DND-41 (cell line): ENCODE measurements around the gene HBG2.

Source experiments
- ATAC-seq: fragments of 200-7000 bp; cut with Tn5 transposase; 3 replicates; pipeline ENCODE4 v1.9.1; 2021; ENCODE audit warnings: low read depth; ENCODE audit not compliant: insufficient read depth
- DNase-seq: peaks from one replicate; pipeline ENCODE4 v3.0.0-alpha.2; 2020
- H2AFZ ChIP-seq: 2 replicates; pipeline ENCODE4 v1.6.0; 2012; ENCODE audit warnings: low read depth, low read length
- H3K27ac ChIP-seq: 2 replicates; pipeline ENCODE4 v1.5.1; 2012; ENCODE audit warnings: low read length, inconsistent platforms
- H3K27me3 ChIP-seq: fragments of 200-600 bp; sonication (generic); 2 replicates; pipeline ENCODE4 v1.6.0; 2012; ENCODE audit warnings: low read length, mild to moderate bottlenecking, inconsistent platforms; ENCODE audit not compliant: insufficient read depth, poor library complexity
- H3K36me3 ChIP-seq: 2 replicates; pipeline ENCODE4 v1.5.1; 2012; ENCODE audit warnings: low read length, inconsistent platforms; ENCODE audit not compliant: insufficient read depth
- H3K4me1 ChIP-seq: 2 replicates; pipeline ENCODE4 v1.5.1; 2012; ENCODE audit warnings: mild to moderate bottlenecking, low read length; ENCODE audit not compliant: insufficient read depth
- H3K4me2 ChIP-seq: 2 replicates; pipeline ENCODE4 v1.6.0; 2012; ENCODE audit warnings: mild to moderate bottlenecking, moderate library complexity, low read length, inconsistent platforms; ENCODE audit not compliant: insufficient read depth
- H3K4me3 ChIP-seq, 2 experiments: fragments of 200-600 bp in 1 of 2; shearing (Covaris generic) in 1 of 2; 2 replicates each; pipeline ENCODE4 v1.5.1; 2012 to 2016; ENCODE audit warnings: inconsistent platforms in 2 of 2, low read length in 2 of 2, mild to moderate bottlenecking in 2 of 2, low read depth in 1 of 2, moderate library complexity in 1 of 2
- H3K79me2 ChIP-seq: 2 replicates; pipeline ENCODE4 v1.6.0; 2012; ENCODE audit warnings: low read length, inconsistent platforms; ENCODE audit not compliant: insufficient read depth
- H3K9ac ChIP-seq: 2 replicates; pipeline ENCODE4 v1.6.0; 2012; ENCODE audit warnings: low read depth, mild to moderate bottlenecking, inconsistent platforms, low read length, moderate library complexity
- H3K9me3 ChIP-seq: 2 replicates; pipeline ENCODE4 v1.5.1; 2012; ENCODE audit warnings: low read length, moderate library complexity, mild to moderate bottlenecking, inconsistent platforms; ENCODE audit not compliant: insufficient read depth, severe bottlenecking
- H4K20me1 ChIP-seq: 2 replicates; pipeline ENCODE4 v1.6.0; 2012; ENCODE audit warnings: low read length; ENCODE audit not compliant: insufficient read depth
- EZH2 ChIP-seq: IDR thresholded peaks from 3 replicates; pipeline ENCODE4 v1.6.1; 2012; ENCODE audit warnings: borderline replicate concordance, low read depth, mild to moderate bottlenecking, moderate library complexity, low read length, inconsistent platforms; ENCODE audit not compliant: severe bottlenecking
- TF ChIP-seq, protein P1 (sequence below): IDR thresholded peaks from 2 replicates; pipeline ENCODE4 v1.5.1; 2012; ENCODE audit warnings: borderline replicate concordance, low read length, moderate library complexity, mild to moderate bottlenecking; ENCODE audit not compliant: poor library complexity, severe bottlenecking; ENCODE audit errors: extremely low read depth

Gene HBG2

DNA sequence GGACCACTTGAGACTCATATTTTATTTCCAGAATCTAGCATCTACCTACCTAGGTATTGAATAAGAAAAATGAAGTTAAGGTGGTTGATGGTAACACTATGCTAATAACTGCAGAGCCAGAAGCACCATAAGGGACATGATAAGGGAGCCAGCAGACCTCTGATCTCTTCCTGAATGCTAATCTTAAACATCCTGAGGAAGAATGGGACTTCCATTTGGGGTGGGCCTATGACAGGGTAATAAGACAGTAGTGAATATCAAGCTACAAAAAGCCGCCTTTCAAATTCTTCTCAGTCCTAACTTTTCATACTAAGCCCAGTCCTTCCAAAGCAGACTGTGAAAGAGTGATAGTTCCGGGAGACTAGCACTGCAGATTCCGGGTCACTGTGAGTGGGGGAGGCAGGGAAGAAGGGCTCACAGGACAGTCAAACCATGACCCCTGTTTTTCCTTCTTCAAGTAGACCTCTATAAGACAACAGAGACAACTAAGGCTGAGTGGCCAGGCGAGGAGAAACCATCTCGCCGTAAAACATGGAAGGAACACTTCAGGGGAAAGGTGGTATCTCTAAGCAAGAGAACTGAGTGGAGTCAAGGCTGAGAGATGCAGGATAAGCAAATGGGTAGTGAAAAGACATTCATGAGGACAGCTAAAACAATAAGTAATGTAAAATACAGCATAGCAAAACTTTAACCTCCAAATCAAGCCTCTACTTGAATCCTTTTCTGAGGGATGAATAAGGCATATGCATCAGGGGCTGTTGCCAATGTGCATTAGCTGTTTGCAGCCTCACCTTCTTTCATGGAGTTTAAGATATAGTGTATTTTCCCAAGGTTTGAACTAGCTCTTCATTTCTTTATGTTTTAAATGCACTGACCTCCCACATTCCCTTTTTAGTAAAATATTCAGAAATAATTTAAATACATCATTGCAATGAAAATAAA lies 29.8 kb downstream of the HBG2 start:
- DNase-seq (no peak), ATAC-seq (no peak)
- no peaks in the 10 kb centered on the region for H3K4me1 ChIP-seq
- H2AFZ ChIP-seq: no peak overlapping the region
- peaks cover 3% of the 10 kb centered on the region for H3K27me3 ChIP-seq
- TF ChIP-seq, protein P1, sequence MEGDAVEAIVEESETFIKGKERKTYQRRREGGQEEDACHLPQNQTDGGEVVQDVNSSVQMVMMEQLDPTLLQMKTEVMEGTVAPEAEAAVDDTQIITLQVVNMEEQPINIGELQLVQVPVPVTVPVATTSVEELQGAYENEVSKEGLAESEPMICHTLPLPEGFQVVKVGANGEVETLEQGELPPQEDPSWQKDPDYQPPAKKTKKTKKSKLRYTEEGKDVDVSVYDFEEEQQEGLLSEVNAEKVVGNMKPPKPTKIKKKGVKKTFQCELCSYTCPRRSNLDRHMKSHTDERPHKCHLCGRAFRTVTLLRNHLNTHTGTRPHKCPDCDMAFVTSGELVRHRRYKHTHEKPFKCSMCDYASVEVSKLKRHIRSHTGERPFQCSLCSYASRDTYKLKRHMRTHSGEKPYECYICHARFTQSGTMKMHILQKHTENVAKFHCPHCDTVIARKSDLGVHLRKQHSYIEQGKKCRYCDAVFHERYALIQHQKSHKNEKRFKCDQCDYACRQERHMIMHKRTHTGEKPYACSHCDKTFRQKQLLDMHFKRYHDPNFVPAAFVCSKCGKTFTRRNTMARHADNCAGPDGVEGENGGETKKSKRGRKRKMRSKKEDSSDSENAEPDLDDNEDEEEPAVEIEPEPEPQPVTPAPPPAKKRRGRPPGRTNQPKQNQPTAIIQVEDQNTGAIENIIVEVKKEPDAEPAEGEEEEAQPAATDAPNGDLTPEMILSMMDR: no peak
- TF ChIP-seq EZH2: no peak
- H3K4me3 ChIP-seq: no peak overlapping the region
- no peaks in the 10 kb centered on the region for H3K9me3 ChIP-seq
- no peaks in the 10 kb centered on the region for H4K20me1 ChIP-seq
- no peaks in the 10 kb centered on the region for H3K36me3 ChIP-seq
- H3K79me2 ChIP-seq: no peaks in the 10 kb centered on the region
- H3K27ac ChIP-seq: no peak overlapping the region
- no peak overlapping the region for H3K4me2 ChIP-seq
- H3K9ac ChIP-seq: no peak overlapping the region

DNA sequence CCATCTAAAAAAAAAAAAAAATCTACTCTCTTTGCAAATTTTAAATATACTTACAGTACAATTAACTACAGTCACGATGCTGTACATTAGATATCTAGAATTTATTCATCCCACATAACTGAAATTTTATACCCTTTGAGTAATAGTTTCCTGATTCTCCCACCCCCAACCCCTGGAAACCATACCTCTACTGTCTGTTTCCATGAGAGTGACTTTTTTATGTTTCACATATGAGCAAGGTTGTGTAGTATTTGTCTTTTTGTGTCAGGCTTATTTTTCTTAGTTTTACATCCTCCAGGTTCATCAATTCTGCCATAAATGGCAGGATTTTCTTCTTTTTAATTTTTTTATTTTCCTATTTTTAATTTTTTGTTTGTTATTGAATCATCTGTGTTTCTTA lies 30.9 kb downstream of the HBG2 start:
- Histone ChIP-seq H3K4me3 (no peak overlapping the region), H3K9me3 (no peaks in the 10 kb centered on the region), H3K4me2 (no peak overlapping the region), H4K20me1 (no peaks in the 10 kb centered on the region), H3K4me1 (no peaks in the 10 kb centered on the region), H3K79me2 (no peaks in the 10 kb centered on the region), H3K9ac (no peak overlapping the region), H3K27ac (no peak overlapping the region), H3K27me3 (peaks cover 3% of the 10 kb centered on the region), H3K36me3 (no peaks in the 10 kb centered on the region), H2AFZ (no peak overlapping the region)
- no peak for TF ChIP-seq EZH2
- TF ChIP-seq, protein P1: no peak
- ATAC-seq: no peak
- no peak for DNase-seq

DNA sequence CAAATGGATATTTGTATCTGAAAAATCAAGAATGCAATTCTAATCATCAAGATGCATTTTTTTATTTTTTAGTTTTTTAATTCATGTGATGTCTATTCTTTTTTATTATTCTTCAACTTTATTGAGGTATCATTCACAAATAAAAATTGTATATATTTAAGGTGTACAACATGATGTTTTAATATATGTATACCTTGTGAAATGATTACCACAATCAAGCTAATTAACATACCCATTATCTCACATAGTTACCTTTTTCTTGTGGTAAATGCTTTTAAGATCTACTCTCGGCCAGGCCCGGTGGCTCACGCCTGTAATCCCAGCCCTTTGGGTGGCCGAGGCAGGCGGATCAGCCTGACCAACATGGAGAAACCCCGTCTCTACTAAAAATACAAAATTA lies 31.4 kb downstream of the HBG2 start:
- H3K36me3 ChIP-seq: no peaks in the 10 kb centered on the region
- no peak overlapping the region for H2AFZ ChIP-seq
- no peak overlapping the region for H3K9ac ChIP-seq
- no peak overlapping the region for H3K4me2 ChIP-seq
- DNase-seq: no peak
- ATAC-seq: no peak
- H3K27ac ChIP-seq: no peak overlapping the region
- H3K79me2 ChIP-seq: no peaks in the 10 kb centered on the region
- no peaks in the 10 kb centered on the region for H3K9me3 ChIP-seq
- TF ChIP-seq, protein P1: no peak
- TF ChIP-seq EZH2: no peak
- H3K27me3 ChIP-seq: peaks cover 3% of the 10 kb centered on the region
- no peaks in the 10 kb centered on the region for H3K4me1 ChIP-seq
- no peaks in the 10 kb centered on the region for H4K20me1 ChIP-seq
- H3K4me3 ChIP-seq: no peak overlapping the region
